B cell (primary cell): ENCODE results near the gene GALNT6. TPM values are rescaled to one million over a fixed set of nuclear protein-coding genes. Genes with fewer than 3 reads are reported as not detected.
A peak's percentile ranks its signal among the peaks of the same experiment; 100 is the strongest.
"Not testable (repeated sequence)": the region's sequence is repeated elsewhere in the genome, so short reads cannot be mapped to it uniquely, and the experiment has no call there.

Experiments used
- ATAC-seq: fragments of 200-7000 bp; cut with Tn5 transposase; one replicate; pipeline ENCODE4 v1.10.0; 2021; ENCODE audit warnings: low read depth, mild to moderate bottlenecking, moderate number of reproducible peaks, moderate library complexity
- CTCF ChIA-PET: fragments of 350-600 bp; sonication (Branson Sonifier 250); formaldehyde crosslinking; loops from one replicate; lab custom pipeline; 2021; ENCODE audit warnings: antibody characterized with exemption, inconsistent platforms; lab: Charles Lee
- POLR2A ChIA-PET: fragments of 350-600 bp; sonication (Branson Sonifier 250); formaldehyde crosslinking; loops from one replicate; lab custom pipeline; 2021; ENCODE audit warnings: antibody characterized with exemption; lab: Charles Lee
- DNase-seq: peaks from one replicate; pipeline ENCODE4 v3.0.0; 2013
- H2AFZ ChIP-seq: 2 replicates; pipeline ENCODE4 v1.6.1; 2012; ENCODE audit warnings: mild to moderate bottlenecking, low read depth, low read length; ENCODE audit not compliant: insufficient read depth, poor library complexity, severe bottlenecking
- H3K27ac ChIP-seq, 2 donors: 1 replicate in 1 of 2; 2 replicates in 1 of 2; pipeline ENCODE4 v1.5.1; 2012 to 2013; ENCODE audit warnings: low read length in 2 of 2, mild to moderate bottlenecking in 2 of 2, moderate library complexity in 1 of 2
- H3K27me3 ChIP-seq, 4 experiments: fragments of 200-600 bp in 1 of 4; sonication (generic) in 1 of 4; replicated peaks in 1 of 4; 1 replicate in 2 of 4; 2 replicates in 2 of 4; pipeline versions ENCODE4 v1.6.1 to v1.7.0; 2013 to 2016; ENCODE audit warnings: low read length in 3 of 4, mild to moderate bottlenecking in 2 of 4, mixed read lengths in 1 of 4, moderate library complexity in 1 of 4; ENCODE audit not compliant: insufficient read depth in 4 of 4, control insufficient read depth in 3 of 4; ENCODE audit errors: control extremely low read depth in 1 of 4
- H3K36me3 ChIP-seq, 2 experiments: replicated peaks in 1 of 2; 1 replicate in 1 of 2; 2 replicates in 1 of 2; pipeline versions ENCODE4 v1.6.1 to v1.7.1; 2013; ENCODE audit warnings: low read length in 1 of 2; ENCODE audit not compliant: insufficient read depth in 2 of 2, control insufficient read depth in 1 of 2; ENCODE audit errors: control extremely low read depth in 1 of 2, extremely low read depth in 1 of 2
- H3K4me1 ChIP-seq, 2 donors: fragments of 200-600 bp in 1 of 2; sonication (generic) in 1 of 2; 1 replicate in 1 of 2; 2 replicates in 1 of 2; pipeline versions ENCODE4 v1.5.1 to v1.6.1; 2013 to 2017; ENCODE audit warnings: low read length in 2 of 2; ENCODE audit not compliant: control insufficient read depth in 2 of 2, insufficient read depth in 2 of 2
- H3K4me2 ChIP-seq: replicated peaks from 2 replicates; pipeline ENCODE3; 2012; ENCODE audit warnings: mild to moderate bottlenecking, low read depth, low read length; ENCODE audit not compliant: poor library complexity, severe bottlenecking
- H3K4me3 ChIP-seq, 5 experiments: fragments of 200-600 bp in 1 of 5; sonication (generic) in 1 of 5; 1 replicate in 3 of 5; 2 replicates in 2 of 5; pipeline versions ENCODE4 v1.5.1 to v1.7.0; 2011 to 2016; ENCODE audit warnings: low read length in 4 of 5, mild to moderate bottlenecking in 4 of 5, low read depth in 2 of 5, control low read depth in 1 of 5, moderate library complexity in 1 of 5; ENCODE audit not compliant: insufficient read depth in 1 of 5; ENCODE audit errors: control extremely low read depth in 1 of 5, extremely low read depth in 1 of 5
- H3K79me2 ChIP-seq: fragments of 200-600 bp; sonication (generic); one replicate; pipeline ENCODE4 v1.6.0; 2016; ENCODE audit warnings: low read length; ENCODE audit not compliant: control insufficient read depth, insufficient read depth
- H3K9ac ChIP-seq: fragments of 200-600 bp; sonication (generic); 2 replicates; pipeline ENCODE4 v1.6.1; 2017; ENCODE audit warnings: mild to moderate bottlenecking, low read length, moderate library complexity
- H3K9me3 ChIP-seq, 3 donors: one replicate each; pipeline versions ENCODE4 v1.6.1 to v1.7.1; 2013; ENCODE audit warnings: low read length in 2 of 3; ENCODE audit not compliant: control insufficient read depth in 2 of 3, insufficient read depth in 1 of 3; ENCODE audit errors: control extremely low read depth in 1 of 3
- H4K20me1 ChIP-seq: 2 replicates; pipeline ENCODE4 v1.6.0; 2012; ENCODE audit warnings: mild to moderate bottlenecking, low read length; ENCODE audit not compliant: insufficient read depth, control insufficient read depth, poor library complexity, severe bottlenecking
- H3K27ac Mint-ChIP-seq: one replicate; pipeline ENCODE4 v1.8.0; 2021; ENCODE audit warnings: mixed read lengths
- H3K27me3 Mint-ChIP-seq: one replicate; pipeline ENCODE4 v1.8.0; 2021; ENCODE audit warnings: mixed read lengths
- H3K4me1 Mint-ChIP-seq: one replicate; pipeline ENCODE4 v1.8.0; 2021; ENCODE audit warnings: mixed read lengths
- H3K4me3 Mint-ChIP-seq: one replicate; pipeline ENCODE4 v1.8.0; 2021; ENCODE audit warnings: mixed read lengths
- H3K9me3 Mint-ChIP-seq: one replicate; pipeline ENCODE4 v1.8.0; 2022; ENCODE audit warnings: mixed read lengths; ENCODE audit not compliant: insufficient read depth
- CTCF ChIP-seq: fragments of 200-600 bp; IDR thresholded peaks from one replicate; pipeline ENCODE4 v1.8.0; 2022; ENCODE audit warnings: antibody characterized with exemption, mild to moderate bottlenecking
- EZH2 ChIP-seq: IDR thresholded peaks from 2 replicates; pipeline ENCODE4 v1.6.1; 2012; ENCODE audit warnings: borderline replicate concordance, low read depth, mild to moderate bottlenecking, moderate library complexity, low read length; ENCODE audit not compliant: insufficient read depth, poor library complexity, severe bottlenecking
- WGBS: methylation state at CpG from one replicate; pipeline ENCODE4 v1.1.5; 2013; ENCODE audit warnings: missing lambda C conversion rate; ENCODE audit not compliant: insufficient coverage; 5-methylcytosine and 5-hydroxymethylcytosine counted together
- intact Hi-C: fragments of 100-400 bp; cut with micrococcal nuclease; formaldehyde crosslinking; loops from one replicate; pipeline ENCODE4 v1.10.0; 2022
- polyA plus RNA-seq: library from polyadenylated mRNA; depleted of rRNA; stranded (reverse); fragments of >200 nt; gene quantifications from 2 replicates; pipeline ENCODE4 v1.2.3, GENCODE V29; 2012
- total RNA-seq, 2 donors: library from RNA; stranded (reverse); fragments of 120-200 nt in 1 of 2; gene quantifications; 1 replicate in 1 of 2; 2 replicates in 1 of 2; pipeline versions ENCODE4 v1.2.3 to v1.2.4, GENCODE V29; 2013 to 2022

The GALNT6 gene
- total and polyA plus RNA-seq, 2 donors (not counting 1 experiment from before 2014, with no cell fraction given): 9.0 to 10.3 TPM

- DNase-seq (peak; percentile 58), ATAC-seq (peak; percentile 48)
- H3K4me2 ChIP-seq: peak overlapping the region; percentile 83
- Mint-ChIP-seq H3K9me3 (no peaks in the 10 kb centered on the region), H3K27me3 (no peaks in the 10 kb centered on the region), H3K4me1 (peaks cover 73% of the 10 kb centered on the region), H3K27ac (peak overlapping the region; percentile 99), H3K4me3 (peak overlapping the region; percentile 89)
- no peaks in the 10 kb centered on the region for H4K20me1 ChIP-seq
- peak overlapping the region; percentile 61 for H3K9ac ChIP-seq
- ChIA-PET CTCF (interaction anchor here (0.9 to 11.9 kb wide), 8 partner anchors 10 to 55 kb away, joined by 3 to 148 read pairs (median 5); partner anchors contain the start of gene SMAGP), POLR2A (interaction anchor here (0.6 to 1.9 kb wide), 7 partner anchors 11 to 235 kb away, joined by 3 to 8 read pairs (median 4); partner anchors contain the start of gene CSRNP2)
- peak overlapping the region in 4 of 5 experiments; percentile 31 to 60 (median 47) for H3K4me3 ChIP-seq
- peaks cover 0 to 22% of the 10 kb centered on the region in 2 experiments for H3K36me3 ChIP-seq
- H3K27ac ChIP-seq: peak overlapping the region; percentile 55 to 88
- WGBS: no CpG with 5 or more reads among the region's 3 CpGs
- peak overlapping the region; percentile 63 for H2AFZ ChIP-seq
- no peaks in the 10 kb centered on the region for H3K27me3 ChIP-seq
- peaks cover 90% of the 10 kb centered on the region for H3K79me2 ChIP-seq
- peaks cover 0 to 1% (median 0%) of the 10 kb centered on the region in 3 donors for H3K9me3 ChIP-seq
- peaks cover 55 to 62% of the 10 kb centered on the region in 2 donors for H3K4me1 ChIP-seq
- no peak for TF ChIP-seq EZH2
- no peak for TF ChIP-seq CTCF
- intact Hi-C loops: no loop called here
These were observed 72.2 kb downstream of the GALNT6 start for GRCh38 chr12:51318846-51319599.

GRCh38 chr12:51318057-51318806 lies 73.0 kb downstream of the GALNT6 start:
- CTCF ChIA-PET: interaction anchor here (0.9 to 11.9 kb wide), 8 partner anchors 10 to 54 kb away, joined by 3 to 148 read pairs (median 5); partner anchors contain the start of gene SMAGP

More at GRCh38 chr12:51318057-51318806, 73.0 kb downstream of the GALNT6 start:
- Histone ChIP-seq H3K27ac (peak overlapping the region; percentile 55 to 88), H3K4me3 (peak overlapping the region in 3 of 5 experiments; percentile 37 to 60 (median 57)), H3K36me3 (peaks cover 3 to 27% of the 10 kb centered on the region in 2 experiments), H3K4me2 (peak overlapping the region; percentile 83), H3K4me1 (peaks cover 55 to 61% of the 10 kb centered on the region in 2 donors), H3K79me2 (peaks cover 89% of the 10 kb centered on the region), H3K9ac (peak overlapping the region; percentile 61), H2AFZ (peak overlapping the region; percentile 63)
- ATAC-seq, intact Hi-C loops, H3K9me3 Mint-ChIP-seq, H3K27me3 ChIP-seq, DNase-seq, H3K9me3 ChIP-seq, H3K27me3 Mint-ChIP-seq, H4K20me1 ChIP-seq: not testable (repeated sequence)
- 87% methylated on average over 3 of the region's 8 CpGs for WGBS
- H3K4me3 Mint-ChIP-seq: peak overlapping the region; percentile 89
- peak overlapping the region; percentile 99 for H3K27ac Mint-ChIP-seq
- POLR2A ChIA-PET: interaction anchor here (0.6 to 0.9 kb wide), 6 partner anchors 11 to 80 kb away, joined by 3 to 8 read pairs (median 4); no protein-coding TSS in a partner anchor
- peaks cover 65% of the 10 kb centered on the region for H3K4me1 Mint-ChIP-seq
